Large intestine (tissue), 12 donors: ENCODE data around the gene GOSR1. TPM values are rescaled to one million over a fixed set of nuclear protein-coding genes. Genes with fewer than 3 reads are reported as not detected.
"Not testable (repeated sequence)": the region's sequence is repeated elsewhere in the genome, so short reads cannot be mapped to it uniquely, and the experiment has no call there.

ENCODE experiments used
- DNase-seq, 2 donors: peaks; one replicate each; pipeline versions ENCODE4 v3.0.0 to v3.0.0-alpha.2; 2013
- H3K27ac ChIP-seq: one replicate; pipeline ENCODE4 v1.5.1; 2013; ENCODE audit warnings: low read length
- H3K27me3 ChIP-seq: 2 replicates; pipeline ENCODE4 v1.6.1; 2013; ENCODE audit warnings: low read length; ENCODE audit not compliant: control insufficient read depth, insufficient read depth
- H3K36me3 ChIP-seq: 2 replicates; pipeline ENCODE4 v1.6.1; 2013; ENCODE audit warnings: low read length; ENCODE audit not compliant: control insufficient read depth, insufficient read depth
- H3K4me1 ChIP-seq: one replicate; pipeline ENCODE4 v1.6.1; 2013; ENCODE audit warnings: low read length; ENCODE audit not compliant: control insufficient read depth, insufficient read depth
- H3K4me3 ChIP-seq: one replicate; pipeline ENCODE4 v1.5.1; 2013; ENCODE audit warnings: low read length
- H3K9me3 ChIP-seq: one replicate; pipeline ENCODE4 v1.6.1; 2013; ENCODE audit warnings: mild to moderate bottlenecking, low read depth, low read length, moderate library complexity; ENCODE audit not compliant: control insufficient read depth
- WGBS: methylation state at CpG from one replicate; pipeline ENCODE4 v1.1.5; 2013; ENCODE audit warnings: low lambda C conversion rate; ENCODE audit not compliant: insufficient coverage; 5-methylcytosine and 5-hydroxymethylcytosine counted together
- long read RNA-seq, 11 donors: transcript quantifications; one replicate each; lab custom pipeline, GENCODE V29; 2026
- polyA plus RNA-seq: library from polyadenylated mRNA; unstranded; fragments of 120-200 nt; gene quantifications from one replicate; pipeline ENCODE4 v1.2.1, GENCODE V29; 2013

GOSR1 gene
- 44.1 TPM for polyA plus RNA-seq
- long read RNA-seq, donor 1, full-length matches to known transcripts: 7 of 7 reads
- long read RNA-seq, donor 1, partial matches to known transcripts: 0 of 7 reads
- long read RNA-seq, donor 1, other reads (novel, unspliced or antisense): 0 of 7 reads
- long read RNA-seq, donor 2, full-length matches to known transcripts: 25 of 54 reads
- long read RNA-seq, donor 2, partial matches to known transcripts: 29 of 54 reads
- long read RNA-seq, donor 2, other reads (novel, unspliced or antisense): 0 of 54 reads
- long read RNA-seq, donor 3: 0 reads
- long read RNA-seq, donor 4, full-length matches to known transcripts: 4 of 9 reads
- long read RNA-seq, donor 4, partial matches to known transcripts: 5 of 9 reads
- long read RNA-seq, donor 4, other reads (novel, unspliced or antisense): 0 of 9 reads
- long read RNA-seq, donor 5, full-length matches to known transcripts: 7 of 7 reads
- long read RNA-seq, donor 5, partial matches to known transcripts: 0 of 7 reads
- long read RNA-seq, donor 5, other reads (novel, unspliced or antisense): 0 of 7 reads
- long read RNA-seq, donor 6, full-length matches to known transcripts: 16 of 16 reads
- long read RNA-seq, donor 6, partial matches to known transcripts: 0 of 16 reads
- long read RNA-seq, donor 6, other reads (novel, unspliced or antisense): 0 of 16 reads
- long read RNA-seq, donor 7, full-length matches to known transcripts: 9 of 9 reads
- long read RNA-seq, donor 7, partial matches to known transcripts: 0 of 9 reads
- long read RNA-seq, donor 7, other reads (novel, unspliced or antisense): 0 of 9 reads
- long read RNA-seq, donor 8, full-length matches to known transcripts: 31 of 31 reads
- long read RNA-seq, donor 8, partial matches to known transcripts: 0 of 31 reads
- long read RNA-seq, donor 8, other reads (novel, unspliced or antisense): 0 of 31 reads
- long read RNA-seq, donor 9, full-length matches to known transcripts: 10 of 10 reads
- long read RNA-seq, donor 9, partial matches to known transcripts: 0 of 10 reads
- long read RNA-seq, donor 9, other reads (novel, unspliced or antisense): 0 of 10 reads
- long read RNA-seq, donor 10, full-length matches to known transcripts: 21 of 21 reads
- long read RNA-seq, donor 10, partial matches to known transcripts: 0 of 21 reads
- long read RNA-seq, donor 10, other reads (novel, unspliced or antisense): 0 of 21 reads
- long read RNA-seq, donor 11, full-length matches to known transcripts: 16 of 16 reads
- long read RNA-seq, donor 11, partial matches to known transcripts: 0 of 16 reads
- long read RNA-seq, donor 11, other reads (novel, unspliced or antisense): 0 of 16 reads

- no peaks in the 10 kb centered on the region for H3K9me3 ChIP-seq
- H3K4me1 ChIP-seq: peaks cover 3% of the 10 kb centered on the region
- H3K27ac ChIP-seq: peak within 1 kb of the TSS; percentile 64
- H3K4me3 ChIP-seq: peak within 1 kb of the TSS; percentile 81
- WGBS: 0% methylated on average over 4 of the region's 37 CpGs
- H3K27me3 ChIP-seq: no peaks in the 10 kb centered on the region
- peaks cover 18% of the 10 kb centered on the region for H3K36me3 ChIP-seq
- peak; percentile 94 for DNase-seq
Observed at GRCh38 chr17:30477083-30477773, at the start of gene GOSR1. GOSR1 (plus strand) TSS chr17:30477408; CDS start chr17:30477434, 26 bp downstream.

DNA sequence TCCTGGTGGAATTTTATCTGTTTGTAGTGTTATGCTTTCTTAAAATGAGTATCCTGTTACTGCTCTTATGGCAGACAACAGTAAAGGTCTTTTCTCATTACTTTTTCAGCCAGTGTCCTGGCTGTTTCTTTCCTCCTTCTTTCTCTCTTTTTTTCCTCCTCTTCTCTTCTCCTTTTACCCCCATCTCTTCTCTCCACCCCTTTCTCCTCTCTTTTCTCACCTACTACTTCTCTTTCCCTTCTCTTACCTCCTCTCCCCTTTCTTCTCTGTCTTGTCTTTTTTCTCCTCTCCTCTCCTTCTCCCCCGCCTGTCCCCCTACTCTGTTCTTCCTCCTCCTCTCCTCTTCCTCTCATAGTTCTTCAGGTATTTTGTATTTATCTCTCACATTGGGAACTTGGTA, 49.6 kb upstream of the GOSR1 start:
- Histone ChIP-seq H3K4me3 (no peak overlapping the region), H3K27me3 (no peaks in the 10 kb centered on the region), H3K36me3 (peaks cover 39% of the 10 kb centered on the region), H3K9me3 (no peaks in the 10 kb centered on the region), H3K27ac (no peak overlapping the region), H3K4me1 (no peaks in the 10 kb centered on the region)
- WGBS: 90% methylated on average over 1 of the region's 1 CpG
- no peak for DNase-seq

DNA sequence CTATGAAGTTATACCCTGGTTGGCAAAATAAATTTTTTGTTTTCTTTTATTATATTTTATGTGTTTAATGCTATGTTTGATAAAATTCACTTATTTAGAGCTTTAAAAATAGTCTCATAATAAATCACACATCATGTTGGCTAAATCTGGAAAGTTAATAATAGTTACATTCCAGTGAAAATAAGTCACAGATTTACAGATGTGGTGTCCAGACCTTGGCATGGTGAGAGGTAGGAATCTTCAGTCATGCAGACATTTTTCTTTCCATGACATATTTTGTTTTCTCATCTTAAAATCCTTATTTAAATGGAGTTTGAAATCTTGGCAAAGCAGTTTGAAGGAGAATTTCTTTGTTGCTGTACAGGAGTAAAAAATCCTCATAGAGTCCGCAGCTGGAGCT, 48.1 kb upstream of the GOSR1 start:
- Histone ChIP-seq H3K36me3 (peaks cover 33% of the 10 kb centered on the region), H3K4me1 (no peaks in the 10 kb centered on the region), H3K4me3 (no peak overlapping the region), H3K27ac (no peak overlapping the region), H3K27me3 (no peaks in the 10 kb centered on the region), H3K9me3 (no peaks in the 10 kb centered on the region)
- no peak for DNase-seq
- WGBS: 100% methylated on average over 1 of the region's 1 CpG

GRCh38 chr17:30433514-30433913, 43.7 kb upstream of the GOSR1 start:
- no CpG with 5 or more reads among the region's 1 CpG for WGBS
- no peak overlapping the region for H3K27ac ChIP-seq

GRCh38 chr17:30436729-30437128, 40.5 kb upstream of the GOSR1 start:
- Histone ChIP-seq H3K4me1 (no peaks in the 10 kb centered on the region), H3K27ac (no peak overlapping the region), H3K27me3 (no peaks in the 10 kb centered on the region), H3K4me3 (no peak overlapping the region), H3K9me3 (no peaks in the 10 kb centered on the region), H3K36me3 (peaks cover 19% of the 10 kb centered on the region)
- no peak for DNase-seq

More at GRCh38 chr17:30433514-30433913, 43.7 kb upstream of the GOSR1 start:
- no peak for DNase-seq
- Histone ChIP-seq H3K4me1 (no peaks in the 10 kb centered on the region), H3K4me3 (no peak overlapping the region), H3K9me3 (no peaks in the 10 kb centered on the region), H3K27me3 (no peaks in the 10 kb centered on the region), H3K36me3 (peaks cover 20% of the 10 kb centered on the region)

GRCh38 chr17:30443721-30444120, 33.5 kb upstream of the GOSR1 start:
- no peak for DNase-seq
- H3K27me3 ChIP-seq: no peaks in the 10 kb centered on the region
- WGBS: 94% methylated on average over 2 of the region's 6 CpGs
- H3K27ac ChIP-seq: no peak overlapping the region
- no peaks in the 10 kb centered on the region for H3K9me3 ChIP-seq
- H3K36me3 ChIP-seq: peaks cover 19% of the 10 kb centered on the region
- H3K4me3 ChIP-seq: no peak overlapping the region
- H3K4me1 ChIP-seq: no peaks in the 10 kb centered on the region

GRCh38 chr17:30446640-30447039, 30.6 kb upstream of the GOSR1 start:
- H3K27ac ChIP-seq, H3K4me1 ChIP-seq, H3K9me3 ChIP-seq, H3K4me3 ChIP-seq, DNase-seq, H3K27me3 ChIP-seq: not testable (repeated sequence)
- H3K36me3 ChIP-seq: peaks cover 34% of the 10 kb centered on the region

DNA sequence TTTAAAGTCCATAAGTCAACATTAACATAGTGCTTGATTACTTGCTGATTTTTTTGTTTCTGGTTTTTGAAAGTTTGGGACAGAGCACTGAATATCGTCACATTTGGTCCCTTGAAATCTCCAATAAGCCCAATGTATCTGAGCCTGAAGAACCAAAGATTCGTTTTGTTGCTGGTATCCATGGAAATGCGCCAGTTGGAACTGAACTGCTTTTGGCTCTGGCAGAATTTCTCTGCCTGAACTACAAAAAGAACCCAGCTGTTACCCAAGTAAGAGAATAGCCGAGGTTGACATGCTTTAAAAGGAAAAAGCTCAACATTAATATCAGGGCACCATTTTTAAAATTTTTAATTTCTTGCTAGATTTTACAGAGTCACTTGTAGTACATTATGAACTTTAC, 27.7 kb upstream of the GOSR1 start:
- no peak for DNase-seq
- H3K9me3 ChIP-seq: peaks cover 3% of the 10 kb centered on the region
- H3K27ac ChIP-seq: no peak overlapping the region
- H3K36me3 ChIP-seq: peaks cover 39% of the 10 kb centered on the region
- WGBS: no CpG with 5 or more reads among the region's 4 CpGs
- H3K27me3 ChIP-seq: no peaks in the 10 kb centered on the region
- no peak overlapping the region for H3K4me3 ChIP-seq
- no peaks in the 10 kb centered on the region for H3K4me1 ChIP-seq

- H3K27me3 ChIP-seq: no peaks in the 10 kb centered on the region
- H3K9me3 ChIP-seq: peaks cover 3% of the 10 kb centered on the region
- no peak for DNase-seq
- peaks cover 41% of the 10 kb centered on the region for H3K36me3 ChIP-seq
- WGBS: 100% methylated on average over 2 of the region's 12 CpGs
- H3K27ac ChIP-seq: no peak overlapping the region
- no peaks in the 10 kb centered on the region for H3K4me1 ChIP-seq
- no peak overlapping the region for H3K4me3 ChIP-seq
Observed at GRCh38 chr17:30450125-30451027, 26.8 kb upstream of the GOSR1 start.
